Islet precursor cell (in vitro differentiated cells): ENCODE measurements around the gene SH3PXD2B.
"Not testable (repeated sequence)": the region's sequence is repeated elsewhere in the genome, so short reads cannot be mapped to it uniquely, and the experiment has no call there.

ENCODE experiments used
- DNase-seq: peaks from one replicate; pipeline ENCODE4 v3.0.0-alpha.2; 2018

Gene SH3PXD2B

DNA sequence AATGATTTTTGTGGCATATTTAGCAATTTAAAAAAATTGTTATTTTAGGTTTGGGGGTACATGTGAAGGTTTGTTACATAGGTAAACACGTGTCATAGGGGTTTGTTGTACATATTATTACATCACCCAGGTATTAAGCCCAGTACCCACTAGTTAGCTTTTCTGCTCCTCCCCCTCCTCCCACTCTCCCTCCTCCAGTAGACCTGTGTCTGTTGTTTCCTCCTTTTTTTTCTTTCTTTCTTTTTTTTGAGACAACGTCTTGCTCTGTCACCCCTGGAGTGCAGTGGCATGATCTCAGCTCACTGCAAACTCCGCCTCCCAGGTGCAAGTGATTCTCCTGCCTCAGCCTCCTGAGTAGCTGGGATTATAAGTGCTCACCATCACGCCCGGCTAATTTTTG lies 162.5 kb downstream of the SH3PXD2B start:
- not testable (repeated sequence) for DNase-seq

DNA sequence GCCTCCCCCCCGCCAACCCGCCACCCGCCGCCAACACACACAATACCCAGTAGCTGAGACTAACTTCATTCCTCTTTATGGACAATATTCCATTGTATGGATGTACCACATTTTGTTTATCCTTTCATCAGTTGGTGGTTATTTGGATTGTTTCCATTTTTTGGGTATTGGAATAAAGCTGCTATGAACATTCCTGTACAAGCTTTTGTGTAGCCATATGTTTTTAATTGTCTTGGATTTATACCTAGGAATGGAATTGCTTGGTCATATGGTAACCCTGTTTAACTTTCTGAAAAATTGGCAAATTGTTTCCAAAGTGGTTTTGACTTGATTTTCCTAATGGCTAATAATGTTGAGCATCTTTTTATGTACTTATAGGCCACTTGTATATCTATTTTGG lies 165.9 kb downstream of the SH3PXD2B start:
- no peak for DNase-seq

DNA sequence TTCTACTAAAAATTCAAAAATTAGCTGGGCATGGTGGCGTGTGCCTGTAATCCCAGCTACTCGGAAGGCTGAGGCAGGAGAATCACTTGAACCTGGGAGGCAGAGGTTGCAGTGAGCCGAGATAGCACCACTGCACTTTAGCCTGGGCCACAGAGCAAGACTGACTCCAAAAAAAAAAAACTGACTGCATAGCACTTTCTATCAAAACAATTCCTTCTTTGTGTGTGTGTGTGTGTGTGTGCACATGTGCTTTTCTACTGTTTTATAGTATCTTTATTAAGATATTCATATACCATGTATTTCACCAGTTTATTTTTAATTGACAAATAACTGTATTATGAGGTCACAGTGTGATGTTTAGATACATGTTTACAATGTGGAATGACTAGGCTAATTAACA lies 167.2 kb downstream of the SH3PXD2B start:
- not testable (repeated sequence) for DNase-seq

DNA sequence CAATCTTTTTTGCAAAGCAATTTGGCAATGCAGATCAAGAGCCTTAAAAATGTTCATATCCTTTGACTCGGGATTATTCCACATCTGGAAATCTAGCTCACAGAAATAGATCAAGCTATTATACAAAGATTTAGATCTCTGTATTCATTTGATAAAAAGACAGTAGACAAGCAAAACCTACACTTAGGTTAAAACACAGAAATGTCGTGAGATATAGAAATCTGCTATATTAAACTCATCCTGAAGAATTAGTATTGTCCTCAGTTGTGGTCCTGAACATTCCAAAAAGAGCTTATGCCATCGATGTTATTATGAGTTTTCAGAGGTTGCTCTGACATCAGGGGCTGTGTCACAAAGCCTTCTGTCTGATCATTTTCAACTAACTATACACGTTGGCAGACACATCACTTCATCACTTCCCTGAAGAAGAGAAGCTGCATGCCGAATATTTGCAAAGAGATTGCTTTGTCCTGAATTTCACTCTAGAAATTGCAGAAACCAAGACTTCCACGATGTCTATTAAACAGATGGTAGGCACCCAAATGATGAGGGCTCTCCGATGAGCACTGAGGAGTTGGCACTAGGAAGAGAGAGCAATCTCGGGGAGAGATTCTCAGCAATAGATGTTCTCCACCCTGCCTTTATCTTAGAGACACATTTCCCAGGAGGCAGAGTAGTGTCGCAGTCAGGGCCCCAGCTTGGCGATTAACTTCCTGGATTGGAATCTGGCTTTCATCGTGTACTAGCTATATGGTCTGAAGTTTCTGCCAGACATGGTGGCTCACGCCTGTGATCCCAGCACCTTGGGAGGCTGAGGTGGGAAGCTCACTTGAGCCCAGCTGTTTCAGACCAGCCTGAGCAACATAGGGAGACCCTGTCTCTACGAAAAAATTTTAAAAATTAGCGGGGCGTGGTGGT lies 168.8 kb downstream of the SH3PXD2B start:
- DNase-seq: no peak

DNA sequence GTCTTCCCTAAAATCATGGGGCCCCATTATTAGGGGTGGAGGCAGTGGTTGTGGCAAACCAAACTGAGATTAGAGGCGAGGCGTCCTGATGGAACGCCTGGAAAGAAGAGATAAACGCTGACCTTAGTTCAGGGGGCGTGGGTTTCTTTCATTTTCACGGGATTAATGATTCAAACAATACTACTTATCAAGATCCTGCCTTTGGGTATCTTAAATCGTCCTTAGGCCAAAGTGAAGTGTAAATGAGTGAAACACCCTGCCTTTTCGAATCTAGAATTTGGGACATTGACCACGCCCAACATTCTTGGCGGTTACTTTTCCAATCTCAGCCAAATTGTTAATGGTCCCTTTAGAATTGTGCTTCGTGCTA lies 169.7 kb downstream of the SH3PXD2B start:
- DNase-seq: no peak

DNA sequence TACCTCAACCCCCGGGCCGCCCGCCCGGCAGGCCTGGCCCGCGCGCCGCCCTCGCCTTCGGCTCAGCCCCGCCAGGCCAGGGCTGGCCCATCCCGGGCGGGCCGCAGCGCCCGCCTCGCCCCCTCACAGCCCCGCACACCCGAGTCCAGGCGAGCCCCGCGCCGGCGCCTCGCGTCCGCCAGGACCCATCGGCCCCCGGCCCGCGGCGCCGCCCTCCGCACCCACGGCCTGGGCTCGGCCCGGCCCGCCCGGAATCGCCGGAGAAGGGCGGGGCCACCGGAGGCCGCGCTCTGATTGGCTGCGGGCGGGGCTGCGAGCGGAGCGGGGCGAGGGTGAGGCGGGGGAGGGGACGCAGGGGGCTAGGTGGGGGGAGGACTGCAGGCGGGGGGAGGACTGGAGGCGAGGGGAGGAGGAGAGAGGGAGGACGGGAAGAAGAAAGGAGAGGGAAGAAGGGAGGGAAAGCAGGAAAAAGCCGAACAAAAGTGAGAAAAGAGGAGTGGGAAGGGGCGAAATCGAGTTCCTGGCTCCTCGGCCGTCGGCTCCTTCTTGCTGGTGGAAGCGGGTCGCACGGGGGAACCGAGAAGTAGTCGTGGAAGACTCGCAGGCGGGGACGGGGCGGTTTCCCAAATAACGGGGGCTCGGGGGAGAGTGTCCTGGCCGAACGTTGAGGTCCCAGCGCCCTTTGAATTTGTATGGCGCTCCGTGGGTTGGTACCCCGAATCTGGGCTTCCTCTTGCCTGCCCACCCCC lies 170.3 kb downstream of the SH3PXD2B start:
- DNase-seq: peak; percentile 91

DNA sequence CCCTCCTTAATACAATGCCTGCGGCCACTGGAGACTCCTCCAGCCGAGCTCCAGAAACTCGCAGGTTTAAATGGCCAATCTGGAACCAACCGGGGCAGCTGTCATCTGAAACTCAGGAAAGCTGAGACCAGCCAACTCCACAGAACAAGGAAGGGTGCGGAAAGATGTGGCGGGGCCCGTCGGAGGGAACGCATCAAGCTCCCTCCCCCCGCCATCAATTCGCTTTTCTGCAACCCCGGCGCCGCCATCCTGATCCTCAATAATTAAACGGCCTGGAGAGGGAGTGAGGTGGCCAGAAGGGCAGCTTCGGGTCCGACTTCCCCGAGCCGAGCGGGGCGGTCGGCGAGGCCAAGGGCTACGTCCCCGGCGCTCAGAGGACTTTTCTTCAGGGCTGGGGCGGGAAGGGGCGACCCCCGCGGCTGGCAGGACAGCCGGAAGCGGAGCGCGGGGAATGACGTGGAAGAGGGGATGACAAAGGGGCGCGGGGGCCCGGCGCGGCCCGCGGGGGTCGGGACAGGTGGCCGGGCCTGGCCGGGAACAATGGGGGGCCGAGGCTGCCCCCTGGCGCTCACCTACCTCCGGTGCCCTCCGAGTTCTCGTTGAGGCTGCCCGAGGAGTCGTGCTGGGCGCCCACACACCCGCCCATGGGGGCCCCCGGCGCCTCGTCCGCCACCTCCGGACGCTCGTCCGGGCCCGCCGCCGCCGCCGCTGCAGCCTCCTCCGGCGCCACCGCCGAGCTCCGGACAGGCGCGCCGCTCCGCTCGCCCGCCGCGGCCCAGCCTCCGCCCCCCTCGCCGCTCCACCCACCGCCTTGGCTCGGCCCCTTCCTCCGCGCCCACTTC lies 171.1 kb downstream of the SH3PXD2B start, which contains the start of gene UBTD2:
TSS of gene UBTD2 (minus strand) at position 745 of the 842 bp plus-strand sequence. CDS start at position 646, 99 bp downstream.
- DNase-seq: peak; percentile 86

DNA sequence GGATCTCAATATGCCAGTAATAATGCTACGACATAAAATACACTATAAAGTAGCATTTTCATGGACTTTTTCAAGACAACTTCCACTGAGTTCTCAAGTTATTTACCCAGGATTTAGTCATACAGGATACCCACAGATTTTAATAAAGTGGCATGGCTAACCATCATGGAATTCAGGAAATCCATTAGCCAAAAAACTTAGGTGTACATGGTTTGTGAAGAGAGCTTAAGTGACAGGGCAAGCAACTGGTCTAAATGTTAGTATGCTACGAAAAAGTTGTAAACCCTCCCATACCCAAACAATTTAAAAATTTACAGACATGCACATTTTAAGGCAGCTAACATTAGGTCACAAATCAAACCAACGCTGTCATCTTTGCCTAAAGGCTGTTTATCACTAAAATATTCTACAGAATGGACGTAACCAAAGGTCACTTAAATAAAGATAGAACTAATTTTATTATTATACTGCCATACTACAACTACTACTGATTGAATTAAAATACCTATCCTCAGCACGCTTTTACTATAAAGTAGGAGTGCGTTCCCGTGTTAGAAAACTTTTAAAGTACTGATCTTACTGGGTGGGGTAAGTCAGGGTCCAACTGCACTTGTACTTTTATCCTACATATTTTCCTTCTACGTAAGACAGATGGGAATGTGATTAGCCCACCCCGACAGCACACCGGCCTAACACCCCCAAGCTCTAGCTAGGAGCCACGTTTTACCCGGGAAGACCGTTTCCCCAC lies 171.9 kb downstream of the SH3PXD2B start:
- DNase-seq: no peak

DNA sequence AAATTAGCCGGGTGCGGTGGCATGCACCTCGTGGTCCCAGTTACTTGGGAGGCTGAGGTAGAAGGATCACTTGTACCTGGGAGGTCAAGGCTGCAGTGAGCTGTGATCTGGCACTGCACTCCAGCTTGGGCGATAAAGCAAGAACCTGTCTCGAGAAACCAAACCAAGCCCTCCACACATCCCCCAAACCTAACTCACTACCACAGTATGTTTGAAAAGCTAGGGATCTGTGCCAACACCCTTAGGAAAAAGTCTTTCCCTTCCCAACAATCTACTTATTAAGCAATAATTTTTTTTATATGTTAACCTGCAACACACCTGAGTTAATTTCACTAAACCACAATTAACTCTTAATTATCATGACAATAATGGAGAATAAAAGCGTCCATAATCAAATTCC lies 173.0 kb downstream of the SH3PXD2B start:
- DNase-seq: no peak

DNA sequence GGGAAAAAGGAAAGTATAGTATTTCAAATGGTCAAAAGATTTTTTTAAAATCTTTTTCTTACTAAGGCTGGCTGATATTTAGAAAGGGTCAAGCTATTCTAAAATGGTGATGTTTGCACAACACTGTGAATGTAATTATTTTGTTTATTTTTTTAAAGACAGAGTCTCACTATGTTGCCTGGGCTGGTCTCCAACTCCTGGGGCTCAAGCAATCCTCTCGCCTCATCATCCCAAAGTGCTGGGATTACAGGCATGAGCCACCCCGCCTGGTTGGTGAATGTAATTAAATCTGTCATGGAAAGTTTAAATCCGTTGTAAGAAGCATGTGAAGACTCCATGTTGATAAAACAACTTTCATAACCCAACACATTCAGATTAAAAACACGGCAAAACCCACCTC lies 173.4 kb downstream of the SH3PXD2B start:
- DNase-seq: no peak

DNA sequence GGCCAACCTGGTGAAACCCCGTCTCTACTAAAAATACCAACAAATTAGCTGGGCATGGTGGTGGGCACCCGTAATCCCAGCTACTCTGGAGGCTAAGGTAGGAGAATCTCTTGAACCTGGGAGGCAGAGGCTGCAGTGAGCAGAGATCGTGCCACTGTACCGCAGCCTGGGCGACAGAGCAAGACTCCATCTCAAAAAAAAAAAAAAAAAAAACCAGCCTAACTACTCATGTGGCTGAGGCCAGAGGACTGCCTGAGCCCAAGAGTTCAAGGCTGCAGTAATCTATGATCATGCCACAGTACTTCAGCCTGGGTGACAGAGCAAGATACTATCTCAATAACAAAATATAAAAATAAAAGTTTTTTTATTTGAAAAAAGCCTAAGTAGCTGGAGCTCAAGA lies 174.0 kb downstream of the SH3PXD2B start:
- no peak for DNase-seq

DNA sequence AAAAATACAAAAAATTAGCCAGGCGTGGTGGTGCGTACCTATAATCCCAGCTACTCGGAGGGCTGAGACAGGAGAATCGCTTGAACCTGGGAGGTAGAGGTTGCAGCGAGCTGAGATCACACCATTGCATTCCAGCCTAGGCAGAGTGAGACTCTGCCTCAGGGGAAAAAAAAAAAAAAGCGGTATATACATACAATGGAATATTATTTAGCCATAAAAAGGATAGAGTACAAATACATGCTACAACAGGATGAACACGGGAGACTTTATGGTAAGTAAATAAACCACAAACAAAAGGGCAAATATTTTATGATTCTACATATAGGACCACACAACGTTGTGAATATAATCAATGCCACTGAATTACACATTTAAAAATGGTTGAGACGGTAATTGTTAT lies 176.0 kb downstream of the SH3PXD2B start:
- no peak for DNase-seq

DNA sequence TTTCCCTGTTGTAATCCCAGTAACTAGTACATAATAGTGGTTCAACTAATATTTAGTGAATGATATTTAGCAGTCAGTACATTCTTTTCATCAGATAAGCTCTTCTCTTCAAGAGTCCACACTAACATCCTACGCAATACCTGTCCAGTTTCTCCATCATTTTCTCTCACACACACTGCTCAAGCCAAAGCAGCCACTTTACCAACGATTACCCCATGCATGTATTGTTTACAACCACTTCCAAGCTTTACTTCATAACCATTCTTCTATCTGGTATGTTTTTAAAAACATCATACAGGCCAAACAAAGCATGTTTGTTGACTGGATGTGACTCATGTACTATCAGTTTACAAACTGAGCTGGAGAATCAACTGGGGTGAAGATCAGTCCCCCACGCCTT lies 178.1 kb downstream of the SH3PXD2B start:
- DNase-seq: no peak
